OCI-LY7 (cell line): Measurements from ENCODE around the gene MGAT5B. TPM values are rescaled to one million over a fixed set of nuclear protein-coding genes. Genes with fewer than 3 reads are reported as not detected.

Experiments used
- BruUV-seq: library from RNA; stranded (reverse); fragments of 400-500 nt; replicated peaks from 2 replicates; lab custom pipeline; 2021; lab: Mats Ljungman, UMichigan
- CTCF ChIA-PET: fragments of 300-600 bp; sonication (Branson Sonifier 250); formaldehyde crosslinking; loops from one replicate; lab custom pipeline; 2022; ENCODE audit warnings: antibody characterized with exemption; ENCODE audit not compliant: unreplicated experiment; lab: Charles Lee
- POLR2A ChIA-PET: fragments of 300-600 bp; sonication (Branson Sonifier 250); formaldehyde crosslinking; loops from one replicate; lab custom pipeline; 2022; ENCODE audit warnings: antibody characterized with exemption; lab: Charles Lee
- DNase-seq: peaks from one replicate; pipeline ENCODE4 v3.0.0-alpha.2; 2015; ENCODE audit warnings: low spot score
- H2AFZ ChIP-seq: fragments of 200-600 bp; sonication (generic), shearing (Covaris generic); 2 replicates; pipeline ENCODE4 v1.6.1; 2014; ENCODE audit warnings: mild to moderate bottlenecking, antibody characterized with exemption, low read length, moderate library complexity
- H3K27ac ChIP-seq: fragments of 200-600 bp; sonication (generic); 2 replicates; pipeline ENCODE4 v1.5.1; 2014; ENCODE audit warnings: mixed run types, low read depth, mild to moderate bottlenecking, moderate library complexity, low read length, inconsistent platforms; ENCODE audit not compliant: poor library complexity, severe bottlenecking
- H3K36me3 ChIP-seq: fragments of 200-600 bp; sonication (generic); 2 replicates; pipeline ENCODE4 v1.6.1; 2014; ENCODE audit warnings: mild to moderate bottlenecking, antibody characterized with exemption, low read length, moderate library complexity, mixed read lengths; ENCODE audit not compliant: insufficient read depth
- H3K4me1 ChIP-seq: fragments of 200-600 bp; sonication (generic); 2 replicates; pipeline ENCODE4 v1.5.1; 2014; ENCODE audit warnings: mild to moderate bottlenecking, low read length; ENCODE audit not compliant: insufficient read depth, poor library complexity, severe bottlenecking
- H3K4me2 ChIP-seq: fragments of 200-600 bp; sonication (generic); 2 replicates; pipeline ENCODE4 v1.6.1; 2014; ENCODE audit warnings: mild to moderate bottlenecking, low read length
- H3K4me3 ChIP-seq: fragments of 200-600 bp; sonication (generic); 2 replicates; pipeline ENCODE4 v1.5.1; 2014; ENCODE audit warnings: mild to moderate bottlenecking, low read depth, low read length; ENCODE audit not compliant: poor library complexity, severe bottlenecking
- H3K79me2 ChIP-seq: fragments of 200-600 bp; sonication (generic); 2 replicates; pipeline ENCODE4 v1.6.1; 2016; ENCODE audit warnings: low read depth, mild to moderate bottlenecking, low read length, moderate library complexity, mixed read lengths; ENCODE audit not compliant: insufficient read depth
- H3K9me2 ChIP-seq: fragments of 200-600 bp; sonication (generic); 2 replicates; pipeline ENCODE4 v1.6.1; 2016; ENCODE audit warnings: mild to moderate bottlenecking, low read length, mixed read lengths; ENCODE audit not compliant: insufficient read depth
- H3K9me3 ChIP-seq: fragments of 200-600 bp; sonication (generic); 2 replicates; pipeline ENCODE4 v1.6.1; 2014; ENCODE audit warnings: mild to moderate bottlenecking, mixed run types, low read length, mixed read lengths
- H4K20me1 ChIP-seq: fragments of 200-600 bp; sonication (generic); 2 replicates; pipeline ENCODE4 v1.6.1; 2014; ENCODE audit warnings: mild to moderate bottlenecking, antibody characterized with exemption, low read length, moderate library complexity, mixed read lengths; ENCODE audit not compliant: insufficient read depth
- EZH2phosphoT487 ChIP-seq: fragments of 200-600 bp; sonication (generic); IDR thresholded peaks from 2 replicates; pipeline ENCODE4 v1.6.1; 2018; ENCODE audit warnings: low read depth, borderline replicate concordance, mild to moderate bottlenecking, mixed run types, antibody characterized with exemption, low read length, moderate library complexity, mixed read lengths
- intact Hi-C: fragments of 100-400 bp; cut with micrococcal nuclease; formaldehyde crosslinking; loops from one replicate; pipeline ENCODE4 v1.10.0; 2022; ENCODE audit not compliant: unreplicated experiment
- total RNA-seq, 2 experiments: library from RNA; depleted of rRNA in 1 of 2; stranded (reverse); fragments of >200 nt in 1 of 2; shearing (Covaris generic) in 1 of 2; gene quantifications; 2 replicates each; pipeline ENCODE4 v1.2.3, GENCODE V29; 2014 to 2022
- TF ChIP-seq, protein P1 (sequence below): fragments of 200-600 bp; sonication (generic); conservative IDR thresholded peaks from 2 replicates; pipeline ENCODE4 v1.5.1; 2014; ENCODE audit warnings: mild to moderate bottlenecking, antibody characterized with exemption, low read length, moderate library complexity, mixed read lengths

MGAT5B gene
- total RNA-seq, 2 experiments from 2014 or later: 1.4 to 2.5 TPM

DNA sequence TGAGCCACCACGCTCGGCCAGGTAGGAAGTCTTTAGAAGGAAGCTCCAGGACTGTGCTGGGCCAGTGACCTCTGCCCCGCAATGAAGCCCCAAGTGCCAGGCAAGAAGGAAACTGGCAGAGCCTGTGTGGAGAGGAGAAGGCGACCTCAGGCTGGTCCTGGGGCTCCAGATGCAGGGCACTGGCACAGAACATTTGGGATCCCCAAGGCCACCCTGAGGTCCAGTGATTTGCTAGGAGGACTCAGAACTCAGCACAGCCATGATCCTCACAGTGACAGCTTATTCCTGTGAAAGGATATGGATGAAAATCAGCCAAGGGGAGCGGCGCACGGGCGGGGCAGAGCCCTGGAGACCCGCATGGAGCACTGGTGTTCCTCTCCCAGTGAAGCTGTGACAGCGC, 24.1 kb downstream of the MGAT5B start:
- DNase-seq: no peak
- POLR2A ChIA-PET: no interaction called here
- no peaks in the 10 kb centered on the region for H3K79me2 ChIP-seq
- no peaks in the 10 kb centered on the region for H3K9me2 ChIP-seq
- CTCF ChIA-PET: no interaction called here
- no peak for TF ChIP-seq EZH2phosphoT487
- TF ChIP-seq, protein P1, sequence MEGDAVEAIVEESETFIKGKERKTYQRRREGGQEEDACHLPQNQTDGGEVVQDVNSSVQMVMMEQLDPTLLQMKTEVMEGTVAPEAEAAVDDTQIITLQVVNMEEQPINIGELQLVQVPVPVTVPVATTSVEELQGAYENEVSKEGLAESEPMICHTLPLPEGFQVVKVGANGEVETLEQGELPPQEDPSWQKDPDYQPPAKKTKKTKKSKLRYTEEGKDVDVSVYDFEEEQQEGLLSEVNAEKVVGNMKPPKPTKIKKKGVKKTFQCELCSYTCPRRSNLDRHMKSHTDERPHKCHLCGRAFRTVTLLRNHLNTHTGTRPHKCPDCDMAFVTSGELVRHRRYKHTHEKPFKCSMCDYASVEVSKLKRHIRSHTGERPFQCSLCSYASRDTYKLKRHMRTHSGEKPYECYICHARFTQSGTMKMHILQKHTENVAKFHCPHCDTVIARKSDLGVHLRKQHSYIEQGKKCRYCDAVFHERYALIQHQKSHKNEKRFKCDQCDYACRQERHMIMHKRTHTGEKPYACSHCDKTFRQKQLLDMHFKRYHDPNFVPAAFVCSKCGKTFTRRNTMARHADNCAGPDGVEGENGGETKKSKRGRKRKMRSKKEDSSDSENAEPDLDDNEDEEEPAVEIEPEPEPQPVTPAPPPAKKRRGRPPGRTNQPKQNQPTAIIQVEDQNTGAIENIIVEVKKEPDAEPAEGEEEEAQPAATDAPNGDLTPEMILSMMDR: no peak
- no peak overlapping the region for H2AFZ ChIP-seq
- no TSS peak for BruUV-seq
- no peaks in the 10 kb centered on the region for H4K20me1 ChIP-seq
- no peaks in the 10 kb centered on the region for H3K36me3 ChIP-seq
- H3K4me3 ChIP-seq: no peak overlapping the region
- intact Hi-C loops: no loop called here
- no peak overlapping the region for H3K27ac ChIP-seq
- no peaks in the 10 kb centered on the region for H3K4me1 ChIP-seq
- H3K4me2 ChIP-seq: no peak overlapping the region
- no peaks in the 10 kb centered on the region for H3K9me3 ChIP-seq

DNA sequence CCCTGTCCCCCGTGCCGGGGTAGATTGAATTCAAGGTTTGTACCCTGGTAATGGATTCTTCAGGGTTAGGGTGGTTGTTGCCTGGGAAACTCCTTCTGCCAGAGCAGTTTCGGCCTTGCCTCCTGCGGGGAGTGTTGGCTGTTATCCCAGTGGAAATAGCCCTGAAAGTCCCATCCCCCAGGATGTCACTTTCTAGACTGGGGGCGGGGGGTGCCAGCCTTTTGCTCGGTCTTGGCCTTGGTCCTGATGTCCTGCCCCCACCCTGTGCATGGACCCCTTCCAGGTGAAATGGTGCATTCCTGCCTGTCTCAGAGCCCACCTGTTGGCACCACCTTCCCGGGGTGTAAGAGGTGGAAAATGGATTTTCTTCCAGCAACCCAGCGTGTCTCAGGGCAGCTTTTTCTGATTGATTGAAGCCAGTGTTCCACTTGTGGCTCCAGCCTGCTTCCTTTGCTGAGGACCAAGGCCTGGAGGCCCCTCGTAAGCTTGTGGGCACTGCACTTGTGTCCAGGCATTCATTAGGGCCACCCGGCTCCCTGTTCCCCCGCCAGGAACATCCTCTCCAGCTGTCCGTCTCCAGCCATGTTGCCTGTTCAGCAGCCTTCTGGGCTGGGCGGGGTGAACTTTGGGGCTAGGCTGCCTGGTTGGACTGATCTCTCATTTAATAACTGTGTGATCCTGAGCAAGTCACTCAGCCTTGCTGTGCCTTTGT, 25.6 kb downstream of the MGAT5B start:
- TF ChIP-seq EZH2phosphoT487: no peak
- TF ChIP-seq, protein P1: no peak
- DNase-seq: no peak
- Histone ChIP-seq H3K4me3 (no peak overlapping the region), H3K9me3 (no peaks in the 10 kb centered on the region), H3K4me2 (no peak overlapping the region), H3K4me1 (no peaks in the 10 kb centered on the region), H3K9me2 (no peaks in the 10 kb centered on the region), H2AFZ (no peak overlapping the region), H4K20me1 (no peaks in the 10 kb centered on the region), H3K27ac (no peak overlapping the region), H3K36me3 (no peaks in the 10 kb centered on the region), H3K79me2 (no peaks in the 10 kb centered on the region)
- intact Hi-C loops: no loop called here
- no TSS peak for BruUV-seq
- CTCF ChIA-PET: no interaction called here
- POLR2A ChIA-PET: no interaction called here

DNA sequence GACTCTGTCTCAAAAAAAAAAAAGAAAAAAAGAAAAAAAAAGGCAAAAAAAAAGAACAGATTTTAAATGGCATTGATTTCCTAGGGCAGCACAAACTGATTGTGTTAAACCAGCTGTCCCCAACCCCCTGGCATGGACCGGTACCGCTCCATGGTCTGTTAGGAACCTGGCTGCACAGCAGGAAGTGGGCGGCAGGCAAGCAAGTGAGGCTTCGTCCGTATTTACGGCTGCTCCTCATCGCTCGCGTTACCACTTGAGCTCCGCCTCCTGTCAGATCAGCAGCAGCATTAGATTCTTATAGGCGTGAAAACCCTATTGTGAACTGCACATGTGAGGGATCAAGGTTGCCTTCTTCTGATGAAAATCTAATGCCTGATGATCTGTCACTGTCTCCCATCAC, 26.6 kb downstream of the MGAT5B start:
- H3K4me1 ChIP-seq: no peaks in the 10 kb centered on the region
- intact Hi-C loops: no loop called here
- H3K79me2 ChIP-seq: no peaks in the 10 kb centered on the region
- H3K36me3 ChIP-seq: no peaks in the 10 kb centered on the region
- no peak overlapping the region for H3K27ac ChIP-seq
- no peak for DNase-seq
- CTCF ChIA-PET: no interaction called here
- H3K4me3 ChIP-seq: no peak overlapping the region
- no peaks in the 10 kb centered on the region for H3K9me2 ChIP-seq
- no peaks in the 10 kb centered on the region for H4K20me1 ChIP-seq
- H3K9me3 ChIP-seq: no peaks in the 10 kb centered on the region
- H2AFZ ChIP-seq: no peak overlapping the region
- no TSS peak for BruUV-seq
- POLR2A ChIA-PET: no interaction called here
- TF ChIP-seq, protein P1: no peak
- no peak for TF ChIP-seq EZH2phosphoT487
- no peak overlapping the region for H3K4me2 ChIP-seq
